SK-N-SH treated with all-trans-retinoic acid at 6 μM for 48 hours (cell line): Measurements from ENCODE around the gene FARP1.

Source experiments
- ATAC-seq: fragments of 200-7000 bp; cut with Tn5 transposase; 3 replicates; pipeline ENCODE4 v1.9.1; 2020; ENCODE audit warnings: mild to moderate bottlenecking, moderate library complexity
- ARNTL ChIP-seq: fragments of 450-650 bp; formaldehyde crosslinking; IDR thresholded peaks from 2 replicates; pipeline ENCODE4 v1.5.0; 2020; ENCODE audit warnings: low read depth, mild to moderate bottlenecking, moderate library complexity, borderline replicate concordance
- BACH2 ChIP-seq: fragments of 250-450 bp; sonication (Bioruptor Pico); IDR thresholded peaks from 2 replicates; pipeline ENCODE4 v1.9.0; 2021; ENCODE audit warnings: mild to moderate bottlenecking, borderline replicate concordance
- CSDC2 ChIP-seq: fragments of 250-450 bp; sonication (Bioruptor Pico); IDR thresholded peaks from 2 replicates; pipeline ENCODE4 v1.5.0; 2020; ENCODE audit warnings: mild to moderate bottlenecking, moderate library complexity
- CSRNP3 ChIP-seq: fragments of 250-450 bp; sonication (Bioruptor Pico); IDR thresholded peaks from 2 replicates; pipeline ENCODE4 v1.5.1; 2021; ENCODE audit warnings: mild to moderate bottlenecking, moderate library complexity
- ESRRG ChIP-seq: fragments of 250-450 bp; sonication (Bioruptor Pico); IDR thresholded peaks from 2 replicates; pipeline ENCODE4 v1.6.1; 2021; ENCODE audit warnings: mild to moderate bottlenecking
- ISL1 ChIP-seq: fragments of 250-450 bp; sonication (Bioruptor Pico); IDR thresholded peaks from 2 replicates; pipeline ENCODE4 v2.1.2; 2022; ENCODE audit warnings: mild to moderate bottlenecking, moderate library complexity
- PATZ1 ChIP-seq: fragments of 250-450 bp; sonication (Bioruptor Pico); IDR thresholded peaks from 2 replicates; pipeline ENCODE4 v1.8.0; 2020; ENCODE audit warnings: mild to moderate bottlenecking, moderate library complexity, borderline replicate concordance
- POU6F1 ChIP-seq: fragments of 250-450 bp; sonication (Bioruptor Pico); IDR thresholded peaks from 2 replicates; pipeline ENCODE4 v1.8.0; 2021; ENCODE audit warnings: low read depth, mild to moderate bottlenecking, moderate library complexity, borderline replicate concordance
- RARB ChIP-seq: fragments of 250-450 bp; sonication (Bioruptor Pico); IDR thresholded peaks from 2 replicates; pipeline ENCODE4 v1.8.0; 2021; ENCODE audit warnings: mild to moderate bottlenecking, moderate library complexity
- SNAI2 ChIP-seq: fragments of 250-450 bp; sonication (Bioruptor Pico); IDR thresholded peaks from 2 replicates; pipeline ENCODE4 v1.5.0; 2020; ENCODE audit warnings: mild to moderate bottlenecking, moderate library complexity
- TCF4 ChIP-seq: fragments of 250-450 bp; sonication (Bioruptor Pico); IDR thresholded peaks from 2 replicates; pipeline ENCODE4 v1.8.0; 2021; ENCODE audit warnings: mild to moderate bottlenecking, moderate library complexity, borderline replicate concordance
- TOX ChIP-seq: fragments of 250-450 bp; sonication (Bioruptor Pico); IDR thresholded peaks from 2 replicates; pipeline ENCODE4 v1.8.0; 2021; ENCODE audit warnings: mild to moderate bottlenecking, moderate library complexity, borderline replicate concordance
- ZC3H10 ChIP-seq: fragments of 250-450 bp; sonication (Bioruptor Pico); IDR thresholded peaks from 2 replicates; pipeline ENCODE4 v1.5.1; 2021; ENCODE audit warnings: mild to moderate bottlenecking, moderate library complexity
- ZFP3 ChIP-seq: fragments of 250-450 bp; sonication (Bioruptor Pico); IDR thresholded peaks from 2 replicates; pipeline ENCODE4 v1.5.0; 2020; ENCODE audit warnings: mild to moderate bottlenecking, moderate library complexity
- ZNF70 ChIP-seq: fragments of 450-650 bp; formaldehyde crosslinking; IDR thresholded peaks from 2 replicates; pipeline ENCODE4 v1.5.0; 2020; ENCODE audit warnings: mild to moderate bottlenecking, moderate library complexity
- ZNF8 ChIP-seq: fragments of 450-650 bp; formaldehyde crosslinking; IDR thresholded peaks from 2 replicates; pipeline ENCODE4 v1.5.0; 2020; ENCODE audit warnings: mild to moderate bottlenecking, moderate library complexity
- TF ChIP-seq, protein P1 (sequence below): fragments of 250-450 bp; sonication (Bioruptor Pico); IDR thresholded peaks from 2 replicates; pipeline ENCODE4 v1.5.1; 2020; ENCODE audit warnings: low read depth, mild to moderate bottlenecking, moderate library complexity
- TF ChIP-seq, protein P2 (sequence below): fragments of 250-450 bp; sonication (Bioruptor Pico); IDR thresholded peaks from 2 replicates; pipeline ENCODE4 v1.5.0; 2020; ENCODE audit warnings: mild to moderate bottlenecking, moderate library complexity

FARP1 gene

GRCh38 chr13:98310485-98311199 lies 167.7 kb downstream of the FARP1 start (continued):
- TF ChIP-seq POU6F1: no peak
- TF ChIP-seq TCF4 (CRISPR knock-in tag): no peak
- no peak for TF ChIP-seq CSRNP3 (CRISPR knock-in tag)

GRCh38 chr13:98311200-98311548 lies 168.3 kb downstream of the FARP1 start:
- TF ChIP-seq PATZ1 (CRISPR knock-in tag) (no peak), ZC3H10 (CRISPR knock-in tag) (no peak), BACH2 (CRISPR knock-in tag) (no peak), TCF4 (CRISPR knock-in tag) (no peak), TOX (CRISPR knock-in tag) (no peak), ZNF8 (CRISPR knock-in tag) (no peak), ZNF70 (CRISPR knock-in tag) (no peak), ZFP3 (CRISPR knock-in tag) (no peak), ESRRG (CRISPR knock-in tag) (no peak), ARNTL (CRISPR knock-in tag) (no peak), CSDC2 (no peak)
- TF ChIP-seq, protein P1, sequence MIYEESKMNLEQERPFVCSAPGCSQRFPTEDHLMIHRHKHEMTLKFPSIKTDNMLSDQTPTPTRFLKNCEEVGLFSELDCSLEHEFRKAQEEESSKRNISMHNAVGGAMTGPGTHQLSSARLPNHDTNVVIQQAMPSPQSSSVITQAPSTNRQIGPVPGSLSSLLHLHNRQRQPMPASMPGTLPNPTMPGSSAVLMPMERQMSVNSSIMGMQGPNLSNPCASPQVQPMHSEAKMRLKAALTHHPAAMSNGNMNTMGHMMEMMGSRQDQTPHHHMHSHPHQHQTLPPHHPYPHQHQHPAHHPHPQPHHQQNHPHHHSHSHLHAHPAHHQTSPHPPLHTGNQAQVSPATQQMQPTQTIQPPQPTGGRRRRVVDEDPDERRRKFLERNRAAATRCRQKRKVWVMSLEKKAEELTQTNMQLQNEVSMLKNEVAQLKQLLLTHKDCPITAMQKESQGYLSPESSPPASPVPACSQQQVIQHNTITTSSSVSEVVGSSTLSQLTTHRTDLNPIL (CRISPR knock-in tag): no peak
- ATAC-seq: no peak

- TF ChIP-seq ARNTL (CRISPR knock-in tag): no peak
- no peak for TF ChIP-seq RARB
- no peak for TF ChIP-seq ISL1 (CRISPR knock-in tag)
- TF ChIP-seq TCF4 (CRISPR knock-in tag): no peak
- no peak for TF ChIP-seq SNAI2
- TF ChIP-seq ZNF70 (CRISPR knock-in tag): no peak
- no peak for TF ChIP-seq ZNF8 (CRISPR knock-in tag)
- TF ChIP-seq ESRRG (CRISPR knock-in tag): no peak
- no peak for TF ChIP-seq TOX (CRISPR knock-in tag)
- no peak for ATAC-seq
Measured at GRCh38 chr13:98312606-98313005, 169.7 kb downstream of the FARP1 start.

DNA sequence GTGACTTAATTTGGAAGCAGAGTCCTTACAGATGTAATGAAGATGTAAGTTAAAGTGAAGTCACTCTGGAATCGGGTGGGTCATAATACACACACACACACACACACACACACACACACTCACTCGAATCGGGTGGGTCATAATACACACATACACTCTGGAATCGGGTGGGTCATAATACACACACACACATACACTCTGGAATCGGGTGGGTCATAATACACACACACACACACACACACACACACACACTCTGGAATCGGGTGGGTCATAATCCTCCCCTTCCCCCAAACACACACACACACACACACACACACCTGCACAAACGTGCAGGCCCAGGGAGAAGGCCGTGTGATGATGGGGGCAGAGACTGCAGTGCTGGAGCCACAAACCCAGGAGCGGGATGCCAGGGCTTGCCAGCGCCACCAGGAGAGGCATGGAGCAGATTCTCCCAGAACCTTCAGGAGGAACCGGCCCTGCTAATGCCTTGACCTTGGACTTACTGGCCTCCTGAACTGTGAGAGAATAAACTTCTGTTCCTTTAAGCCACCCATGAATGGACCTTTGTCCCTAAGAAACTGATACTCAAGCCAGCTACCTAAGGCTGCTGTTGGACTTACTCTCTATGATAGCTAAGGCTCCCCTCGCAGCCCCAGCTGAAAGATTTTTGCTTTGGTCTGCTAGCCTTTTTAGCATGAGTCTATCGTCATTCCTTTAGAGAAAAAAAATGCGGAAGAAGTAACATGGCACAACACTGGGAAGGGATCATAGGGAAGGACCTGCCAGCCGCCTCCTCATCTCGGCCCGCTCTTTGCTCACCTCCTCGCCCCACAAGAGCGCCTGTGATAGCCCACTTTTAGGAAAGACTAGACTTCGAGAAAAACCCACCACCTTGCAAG lies 170.4 kb downstream of the FARP1 start:
- no peak for ATAC-seq
- TF ChIP-seq PATZ1 (CRISPR knock-in tag): no peak
- TF ChIP-seq, protein P2, sequence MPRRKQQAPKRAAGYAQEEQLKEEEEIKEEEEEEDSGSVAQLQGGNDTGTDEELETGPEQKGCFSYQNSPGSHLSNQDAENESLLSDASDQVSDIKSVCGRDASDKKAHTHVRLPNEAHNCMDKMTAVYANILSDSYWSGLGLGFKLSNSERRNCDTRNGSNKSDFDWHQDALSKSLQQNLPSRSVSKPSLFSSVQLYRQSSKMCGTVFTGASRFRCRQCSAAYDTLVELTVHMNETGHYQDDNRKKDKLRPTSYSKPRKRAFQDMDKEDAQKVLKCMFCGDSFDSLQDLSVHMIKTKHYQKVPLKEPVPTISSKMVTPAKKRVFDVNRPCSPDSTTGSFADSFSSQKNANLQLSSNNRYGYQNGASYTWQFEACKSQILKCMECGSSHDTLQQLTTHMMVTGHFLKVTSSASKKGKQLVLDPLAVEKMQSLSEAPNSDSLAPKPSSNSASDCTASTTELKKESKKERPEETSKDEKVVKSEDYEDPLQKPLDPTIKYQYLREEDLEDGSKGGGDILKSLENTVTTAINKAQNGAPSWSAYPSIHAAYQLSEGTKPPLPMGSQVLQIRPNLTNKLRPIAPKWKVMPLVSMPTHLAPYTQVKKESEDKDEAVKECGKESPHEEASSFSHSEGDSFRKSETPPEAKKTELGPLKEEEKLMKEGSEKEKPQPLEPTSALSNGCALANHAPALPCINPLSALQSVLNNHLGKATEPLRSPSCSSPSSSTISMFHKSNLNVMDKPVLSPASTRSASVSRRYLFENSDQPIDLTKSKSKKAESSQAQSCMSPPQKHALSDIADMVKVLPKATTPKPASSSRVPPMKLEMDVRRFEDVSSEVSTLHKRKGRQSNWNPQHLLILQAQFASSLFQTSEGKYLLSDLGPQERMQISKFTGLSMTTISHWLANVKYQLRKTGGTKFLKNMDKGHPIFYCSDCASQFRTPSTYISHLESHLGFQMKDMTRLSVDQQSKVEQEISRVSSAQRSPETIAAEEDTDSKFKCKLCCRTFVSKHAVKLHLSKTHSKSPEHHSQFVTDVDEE (CRISPR knock-in tag): no peak
- no peak for TF ChIP-seq POU6F1
- TF ChIP-seq TOX (CRISPR knock-in tag): no peak
- TF ChIP-seq, protein P1 (CRISPR knock-in tag): no peak
- no peak for TF ChIP-seq ESRRG (CRISPR knock-in tag)
